Cardiac muscle cell (in vitro differentiated cells and primary cell): ENCODE data around the gene ADGRL3. TPM values are rescaled to one million over a fixed set of nuclear protein-coding genes. Genes with fewer than 3 reads are reported as not detected.

Experiments used
- DNase-seq, 2 donors: peaks; one replicate each; pipeline versions ENCODE4 v3.0.0 to v3.0.0-alpha.2; 2010 to 2017; ENCODE audit warnings: low read depth in 1 of 2, low spot score in 1 of 2
- H3K27ac ChIP-seq: fragments of 200-600 bp; sonication (generic); 2 replicates; pipeline ENCODE4 v1.5.1; 2016
- H3K27me3 ChIP-seq: fragments of 200-600 bp; sonication (generic); 2 replicates; pipeline ENCODE4 v1.6.0; 2016; ENCODE audit warnings: control low read depth
- H3K36me3 ChIP-seq: fragments of 200-600 bp; sonication (generic); 2 replicates; pipeline ENCODE4 v1.5.1; 2016; ENCODE audit warnings: control low read depth
- H3K4me1 ChIP-seq: fragments of 200-600 bp; sonication (generic); 2 replicates; pipeline ENCODE4 v1.8.1; 2017; ENCODE audit warnings: low read depth, mild to moderate bottlenecking, mixed run types
- H3K4me3 ChIP-seq: fragments of 200-600 bp; sonication (generic); 2 replicates; pipeline ENCODE4 v1.5.1; 2016; ENCODE audit warnings: mild to moderate bottlenecking
- H3K9me3 ChIP-seq: fragments of 200-600 bp; sonication (generic); 2 replicates; pipeline ENCODE4 v1.5.1; 2017; ENCODE audit warnings: low read depth, mild to moderate bottlenecking, control low read depth
- CTCF ChIP-seq: IDR thresholded peaks from 2 replicates; pipeline ENCODE4 v1.5.1; 2012; ENCODE audit warnings: low read depth, mild to moderate bottlenecking, low read length
- polyA plus RNA-seq: library from polyadenylated mRNA; unstranded; fragments of >200 nt; fragmentation: Nextera tagmentation; extraction: Ambion mirVana; gene quantifications from 2 replicates; pipeline ENCODE4 v1.2.1, GENCODE V29; 2016
- total RNA-seq: library from RNA; depleted of rRNA; stranded (reverse); fragments of >200 nt; gene quantifications from 2 replicates; pipeline ENCODE4 v1.2.3, GENCODE V29; 2016

The ADGRL3 gene
- total and polyA plus RNA-seq, 2 experiments from 2014 or later: 2.4 to 4.8 TPM

- Histone ChIP-seq H3K27ac (no peak overlapping the region), H3K36me3 (no peaks in the 10 kb centered on the region), H3K4me1 (no peaks in the 10 kb centered on the region), H3K4me3 (no peak overlapping the region), H3K27me3 (no peaks in the 10 kb centered on the region), H3K9me3 (no peaks in the 10 kb centered on the region)
- DNase-seq: no peak
- no peak for TF ChIP-seq CTCF
Observed at GRCh38 chr4:61276029-61276428, 75.9 kb downstream of the ADGRL3 start.

- H3K9me3 ChIP-seq: no peaks in the 10 kb centered on the region
- H3K27me3 ChIP-seq: no peaks in the 10 kb centered on the region
- H3K36me3 ChIP-seq: no peaks in the 10 kb centered on the region
- no peaks in the 10 kb centered on the region for H3K4me1 ChIP-seq
- no peak for TF ChIP-seq CTCF
- DNase-seq: peak in 1 of 2 donors; percentile 8
- H3K27ac ChIP-seq: no peak overlapping the region
- no peak overlapping the region for H3K4me3 ChIP-seq
Observed at GRCh38 chr4:61277785-61278760, 77.9 kb downstream of the ADGRL3 start.

- Histone ChIP-seq H3K27me3 (no peaks in the 10 kb centered on the region), H3K9me3 (no peaks in the 10 kb centered on the region), H3K4me3 (no peak overlapping the region), H3K4me1 (peaks cover 8% of the 10 kb centered on the region), H3K27ac (no peak overlapping the region), H3K36me3 (no peaks in the 10 kb centered on the region)
- TF ChIP-seq CTCF: no peak
- DNase-seq: no peak
Observed at GRCh38 chr4:61292322-61292721, 92.2 kb downstream of the ADGRL3 start.

GRCh38 chr4:61293707-61294400 lies 93.7 kb downstream of the ADGRL3 start:
- TF ChIP-seq CTCF: no peak
- no peak overlapping the region for H3K4me3 ChIP-seq
- H3K4me1 ChIP-seq: peaks cover 8% of the 10 kb centered on the region
- no peaks in the 10 kb centered on the region for H3K36me3 ChIP-seq
- H3K9me3 ChIP-seq: no peaks in the 10 kb centered on the region
- no peaks in the 10 kb centered on the region for H3K27me3 ChIP-seq
- H3K27ac ChIP-seq: no peak overlapping the region
- DNase-seq: no peak

GRCh38 chr4:61294936-61295335 lies 94.8 kb downstream of the ADGRL3 start:
- Histone ChIP-seq H3K27me3 (no peaks in the 10 kb centered on the region), H3K9me3 (no peaks in the 10 kb centered on the region), H3K4me1 (peaks cover 8% of the 10 kb centered on the region), H3K4me3 (no peak overlapping the region), H3K27ac (no peak overlapping the region), H3K36me3 (no peaks in the 10 kb centered on the region)
- no peak for TF ChIP-seq CTCF
- DNase-seq: no peak
